GF-D8 (cell line): ENCODE data around the gene SHE.
"Not testable (repeated sequence)": the region's sequence is repeated elsewhere in the genome, so short reads cannot be mapped to it uniquely, and the experiment has no call there.

Experiments
- DNase-seq: peaks from one replicate; lab custom pipeline; 2025; lab: John Stamatoyannopoulos, UW

The SHE gene

DNA sequence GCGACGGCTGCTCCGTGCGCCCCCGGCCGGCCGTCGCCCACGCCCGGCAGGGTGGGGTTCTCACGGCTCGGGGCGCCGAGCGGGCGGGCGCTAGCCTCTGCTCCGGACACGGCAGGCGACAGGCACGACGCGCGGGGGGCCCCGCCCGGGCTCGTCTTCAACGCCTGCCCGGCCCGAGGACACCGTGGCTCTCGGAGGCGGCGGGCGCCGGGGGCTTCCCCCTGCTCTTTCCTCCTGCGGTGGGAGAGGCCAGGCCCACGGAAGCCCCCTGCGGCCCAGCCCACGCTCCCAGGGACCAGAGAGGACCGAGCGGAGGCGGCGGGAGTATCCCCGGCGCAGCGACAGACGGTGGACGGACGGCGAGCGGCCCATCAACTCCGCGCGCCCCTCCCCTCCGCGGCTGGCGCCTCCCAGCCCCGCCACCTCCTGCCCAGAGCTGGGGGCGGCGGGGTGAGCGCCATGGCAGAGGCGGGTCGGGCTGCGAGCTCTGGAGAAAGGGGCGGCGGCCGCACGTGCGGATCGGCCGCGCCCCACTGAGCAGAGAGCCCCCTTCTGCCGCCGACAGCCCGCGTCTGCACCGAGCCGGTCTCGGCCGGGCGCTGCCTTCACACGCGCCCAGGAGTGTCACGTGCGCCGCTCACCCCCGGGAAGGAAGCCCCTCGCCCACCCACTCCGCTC, at the start of gene SHE, which contains the start of gene TDRD10:
Gene SHE, minus strand, starts transcription at position 347 of the 678 bp plus-strand sequence. CDS start 386 bp downstream, outside the sequence.
Gene TDRD10, plus strand, starts transcription at position 154 of the 678 bp plus-strand sequence. CDS start 4,685 bp downstream, outside the sequence.
- DNase-seq: no peak

DNA sequence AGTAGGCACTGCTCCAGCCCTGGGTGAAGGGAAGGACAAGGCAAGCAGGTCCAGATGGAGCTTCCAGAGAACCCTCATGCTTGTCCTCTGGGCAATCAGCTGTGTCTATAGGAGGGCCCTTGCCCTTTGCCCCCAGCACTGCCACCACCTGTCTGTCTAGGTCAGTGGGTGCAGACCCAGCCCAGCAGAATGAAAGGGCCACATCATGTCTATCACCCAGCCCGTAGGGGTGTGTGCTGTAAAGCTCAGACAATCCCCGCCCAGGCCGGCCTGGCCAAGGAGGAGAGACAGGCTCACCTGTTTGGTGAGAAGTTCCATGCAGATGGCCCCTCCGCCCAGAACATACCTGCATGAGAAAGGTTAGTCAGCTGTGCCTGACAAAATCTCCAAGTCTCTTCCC, 49.3 kb upstream of the SHE start:
- no peak for DNase-seq

DNA sequence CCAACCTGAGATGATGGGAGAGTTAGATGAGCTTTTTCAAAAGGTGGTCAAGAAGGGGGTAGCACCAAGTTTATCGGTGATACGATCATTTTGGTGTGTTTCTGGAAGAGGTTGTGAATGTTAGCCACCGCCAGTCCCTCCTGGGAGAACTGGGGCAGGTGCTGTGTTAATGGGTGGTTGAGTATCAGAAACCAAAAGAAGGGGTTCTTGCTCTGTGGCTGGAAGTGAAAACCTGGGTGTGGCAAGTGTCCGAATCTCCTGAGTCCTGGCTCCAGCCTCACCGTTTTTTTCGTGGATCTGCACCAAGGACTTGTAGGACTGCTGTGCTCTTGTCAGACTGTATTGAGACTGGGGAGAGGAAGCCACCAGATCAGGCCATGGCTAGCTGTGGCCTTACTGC, 48.4 kb upstream of the SHE start:
- DNase-seq: no peak

DNA sequence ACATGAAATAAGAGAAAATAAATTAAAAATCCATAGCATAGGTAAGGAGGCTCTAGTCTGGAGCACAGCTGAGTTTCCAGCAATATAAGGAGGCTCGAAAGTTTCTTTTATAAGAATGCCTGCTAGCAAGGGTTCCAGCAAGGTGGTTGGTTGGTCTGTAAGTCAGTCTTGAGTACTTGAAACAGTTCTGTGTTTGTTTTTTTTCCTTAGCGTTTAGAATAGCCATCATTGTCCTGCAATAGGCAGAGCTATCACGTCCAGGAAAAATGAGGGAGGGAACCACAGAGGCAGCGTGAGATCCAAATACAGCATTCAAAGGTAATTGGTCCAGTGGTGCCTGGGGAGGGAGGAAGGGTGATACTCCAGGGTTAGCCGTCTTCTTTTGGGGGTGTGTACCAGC, 47.9 kb upstream of the SHE start:
- DNase-seq: no peak

DNA sequence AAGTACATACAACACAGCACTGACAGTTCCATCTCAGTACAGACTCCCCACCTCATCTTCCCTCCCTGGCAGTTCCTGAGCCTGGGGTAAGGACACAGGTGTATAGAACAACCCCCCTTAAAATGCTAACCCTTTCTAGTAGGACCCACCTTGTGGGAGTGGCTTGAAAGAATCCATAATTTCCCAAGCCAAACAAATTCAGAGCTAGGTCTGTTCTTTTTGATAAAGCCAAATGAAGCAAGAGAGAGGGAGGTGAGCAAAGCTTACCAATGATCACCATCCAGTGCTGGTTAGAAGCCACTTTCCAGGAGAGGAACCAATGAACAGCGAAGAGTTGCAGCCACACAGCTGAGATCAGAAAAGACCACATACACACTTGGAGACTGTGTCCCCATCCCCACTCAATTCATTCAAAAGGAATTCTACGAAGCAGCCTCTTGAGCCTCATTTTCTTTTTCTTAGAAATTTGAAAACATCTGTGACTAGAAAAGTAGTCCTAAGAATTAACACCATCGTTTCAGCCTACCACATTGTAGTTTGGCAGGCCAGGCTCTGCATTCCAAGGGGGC, 47.1 kb upstream of the SHE start:
- no peak for DNase-seq

DNA sequence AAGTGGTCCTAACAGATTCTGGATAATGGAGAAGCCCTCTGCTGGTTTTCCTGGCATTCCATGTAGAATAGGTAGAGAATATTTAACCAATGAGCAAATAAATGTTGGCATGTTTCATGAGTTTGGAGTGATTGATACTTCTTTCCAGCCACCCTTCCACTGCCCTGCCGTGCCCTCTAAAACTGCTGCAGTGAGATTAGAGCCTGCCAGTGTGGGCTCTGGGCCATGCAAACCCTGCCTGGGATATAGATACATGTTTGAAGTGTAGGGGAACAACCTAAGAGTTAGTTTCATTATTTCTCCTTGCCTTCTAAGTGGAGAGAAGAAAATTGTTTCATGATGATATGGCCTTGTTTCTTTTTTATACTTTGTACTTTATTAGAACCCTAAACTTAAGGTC, 45.8 kb upstream of the SHE start:
- DNase-seq: no peak

DNA sequence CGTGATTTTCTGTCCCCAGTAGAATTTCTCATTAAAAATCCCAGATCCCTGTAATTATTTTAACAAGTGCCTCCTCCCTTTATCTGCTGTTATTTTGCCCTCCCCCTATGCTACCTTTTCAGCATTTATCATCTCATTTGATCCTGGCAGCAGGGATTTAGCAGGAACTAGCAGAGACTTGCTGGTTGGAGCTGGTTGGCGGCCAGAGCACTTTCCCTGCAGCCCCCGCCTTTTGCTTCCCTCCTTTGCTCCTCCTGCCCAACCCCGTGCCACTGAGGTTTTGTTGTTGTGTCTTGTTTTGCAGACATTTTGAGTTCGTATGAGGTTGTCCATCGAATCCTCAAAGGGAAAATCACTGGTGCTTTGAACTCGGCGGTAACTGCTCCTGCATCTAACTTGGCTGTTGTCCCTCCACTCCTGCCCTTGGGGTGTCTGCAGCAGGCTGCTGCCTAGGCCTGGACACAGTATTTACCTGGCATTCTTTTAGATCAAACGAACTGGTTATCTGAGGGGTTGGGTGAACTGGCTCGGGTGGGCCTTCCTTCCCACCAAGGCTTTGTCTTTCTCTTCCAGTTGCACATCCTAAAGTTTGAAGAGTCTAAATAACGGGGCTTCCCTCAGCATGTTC, 45.0 kb upstream of the SHE start:
- no peak for DNase-seq

DNA sequence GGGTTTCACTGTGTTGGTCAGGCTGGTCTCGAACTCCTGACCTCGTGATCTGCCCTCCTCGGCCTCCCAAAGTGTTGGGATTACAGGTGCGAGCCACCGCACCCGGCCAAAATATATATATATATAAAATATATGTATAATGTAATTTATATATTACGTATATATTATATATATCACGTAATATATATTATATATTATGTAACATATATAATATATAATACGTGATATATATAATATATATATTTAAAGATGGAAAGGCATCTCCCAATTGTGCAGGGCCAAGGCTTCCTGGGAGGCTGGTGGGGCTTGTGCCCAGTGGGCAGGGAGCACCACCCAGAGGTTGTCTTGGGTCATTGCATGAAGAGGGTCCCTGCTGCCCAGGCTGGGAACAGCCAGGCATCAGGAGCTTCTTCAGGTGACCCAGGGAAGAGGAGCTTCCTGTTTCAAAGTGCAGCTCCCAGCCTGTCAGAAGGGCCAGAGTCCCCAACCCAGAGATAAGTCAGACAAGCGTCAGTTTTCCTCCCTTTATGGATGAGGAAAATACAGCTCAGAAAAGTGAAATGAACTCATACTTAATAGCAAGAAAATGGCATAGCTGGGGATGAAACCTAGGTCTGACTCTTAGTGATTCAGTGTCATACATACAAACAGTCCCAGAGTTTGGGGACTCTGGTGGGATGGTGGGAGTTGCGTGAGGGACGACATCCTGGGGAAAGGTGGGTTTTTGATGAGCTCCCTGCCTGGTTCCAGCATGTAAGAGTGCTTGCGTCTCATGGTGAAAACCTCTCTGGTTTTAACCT, 44.3 kb upstream of the SHE start:
- DNase-seq: peak; percentile 16

DNA sequence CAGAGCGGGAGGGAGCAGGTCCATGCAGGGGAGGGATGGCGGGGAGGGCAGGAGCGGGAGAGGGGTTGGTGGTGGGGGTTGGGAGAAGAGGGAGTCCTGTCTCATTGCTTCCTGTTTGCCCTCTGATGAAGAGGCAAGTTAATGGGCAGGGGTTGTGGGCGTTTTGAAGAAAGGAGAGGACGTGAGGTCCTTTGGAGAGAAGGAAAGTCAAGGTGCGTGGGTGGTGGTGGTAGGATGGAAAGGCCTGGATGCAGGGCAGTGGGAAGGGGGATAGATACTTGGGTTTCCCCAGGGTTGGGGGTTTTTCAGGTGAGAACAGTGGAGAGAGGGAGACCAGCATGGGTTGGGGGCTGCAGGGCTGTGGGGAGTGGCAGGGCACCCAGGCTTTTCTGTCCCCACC, 39.0 kb upstream of the SHE start:
- DNase-seq: no peak

DNA sequence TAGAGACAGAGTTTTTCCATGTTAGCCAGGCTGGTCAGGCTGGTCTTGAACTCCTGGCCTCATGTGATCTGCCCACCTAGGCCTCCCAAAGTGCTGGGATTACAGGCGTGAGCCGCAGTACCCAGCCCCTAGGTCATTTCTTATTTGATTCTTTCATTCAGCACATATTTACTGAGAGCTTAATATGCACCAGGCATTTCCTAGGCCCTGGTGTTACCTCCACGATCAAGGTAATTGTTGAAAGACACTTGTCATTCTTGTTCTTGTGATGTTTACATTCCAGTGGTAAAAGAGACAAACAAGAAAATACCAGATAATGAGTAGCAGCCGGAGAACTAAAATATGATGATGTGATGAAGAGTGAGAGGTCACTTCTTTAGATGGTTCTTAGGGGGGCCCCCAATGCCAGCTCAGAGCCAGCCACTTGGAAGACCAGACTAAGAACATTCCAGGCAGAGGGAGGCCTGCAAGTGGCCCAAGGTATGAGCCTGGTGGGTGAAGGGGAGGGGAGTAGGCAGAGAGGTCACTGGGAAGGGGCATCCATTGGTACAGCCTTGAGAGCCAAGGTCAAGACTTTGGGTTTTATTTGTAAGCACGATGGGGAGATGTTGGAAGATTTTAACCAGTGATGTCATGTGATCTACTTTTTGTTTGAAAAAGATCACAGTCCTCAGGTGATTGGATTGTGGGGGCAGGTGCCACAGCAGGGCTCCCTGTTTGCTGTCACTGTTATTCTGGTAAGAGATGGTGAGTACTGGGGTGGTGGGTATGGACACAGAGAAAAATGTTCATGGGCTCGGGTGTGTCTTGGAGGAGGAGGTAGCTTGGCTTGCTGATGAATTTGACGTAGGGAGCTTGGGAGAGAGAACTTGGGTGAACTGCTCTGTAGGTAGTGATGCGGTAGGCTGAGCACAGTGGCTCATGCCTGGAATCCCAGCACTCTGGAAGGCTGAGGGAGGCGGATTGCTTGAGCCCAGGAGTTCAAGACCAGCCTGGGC, 37.6 kb upstream of the SHE start:
- DNase-seq: no peak

DNA sequence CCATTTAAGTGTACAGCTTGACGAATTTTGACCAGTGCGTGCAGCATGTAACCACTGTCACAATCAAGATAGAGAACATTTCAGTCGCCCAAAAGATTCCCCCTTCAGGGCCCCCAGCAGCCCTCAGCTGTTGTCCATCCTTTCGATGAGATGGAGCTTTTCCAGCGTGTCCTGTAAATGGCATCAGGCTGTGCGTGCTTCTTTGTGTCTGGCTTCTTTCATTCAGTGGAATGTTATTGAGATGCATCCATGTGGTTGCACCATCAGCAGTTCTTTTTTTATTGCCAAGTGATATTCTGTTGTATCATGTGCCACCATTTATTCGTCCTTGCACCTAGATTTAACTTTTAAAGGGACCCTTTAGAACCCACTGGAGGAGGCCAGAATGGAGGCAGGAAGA, 34.4 kb upstream of the SHE start:
- no peak for DNase-seq

DNA sequence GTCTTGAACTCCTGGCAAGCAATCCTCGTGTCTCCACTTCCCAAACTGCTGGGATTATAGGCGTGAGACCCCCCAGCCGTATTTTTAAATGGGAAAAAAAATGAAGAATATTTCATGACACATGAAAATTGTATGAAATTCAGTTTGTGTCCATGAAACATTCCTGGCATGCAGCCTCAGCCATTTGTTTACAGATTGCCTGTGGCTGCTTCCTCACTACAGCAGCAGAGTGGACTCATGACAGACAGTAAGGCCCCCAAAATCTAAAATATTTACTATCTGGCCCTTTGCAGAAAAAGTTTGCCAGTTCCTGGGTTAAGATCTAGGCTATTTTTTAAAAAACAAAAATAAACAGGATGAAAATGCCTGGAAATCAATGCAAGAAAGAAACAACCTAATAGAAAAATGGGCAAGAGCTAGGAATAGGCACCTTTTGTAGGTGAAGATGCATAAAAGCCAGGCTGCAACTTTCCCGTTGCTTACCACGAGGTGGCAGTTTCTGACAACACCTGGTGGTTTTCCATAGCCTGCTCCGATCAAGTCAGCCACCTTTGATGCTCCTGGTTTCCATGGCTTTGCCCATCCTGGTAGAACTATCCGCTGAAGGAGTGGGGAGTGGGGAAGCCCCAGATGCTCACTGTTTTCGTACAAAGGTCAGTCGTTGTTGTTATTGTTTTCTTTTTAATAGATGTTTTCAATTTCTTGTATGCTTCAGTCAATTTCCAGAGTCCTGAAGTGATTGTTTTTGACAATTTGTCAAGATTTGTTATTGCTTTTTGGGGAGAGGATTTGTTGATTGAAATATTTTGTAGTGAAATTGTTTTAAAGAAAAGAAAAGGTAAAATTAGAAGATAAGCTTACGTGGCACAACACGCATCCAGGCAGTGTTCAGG, 32.0 kb upstream of the SHE start:
- no peak for DNase-seq

DNA sequence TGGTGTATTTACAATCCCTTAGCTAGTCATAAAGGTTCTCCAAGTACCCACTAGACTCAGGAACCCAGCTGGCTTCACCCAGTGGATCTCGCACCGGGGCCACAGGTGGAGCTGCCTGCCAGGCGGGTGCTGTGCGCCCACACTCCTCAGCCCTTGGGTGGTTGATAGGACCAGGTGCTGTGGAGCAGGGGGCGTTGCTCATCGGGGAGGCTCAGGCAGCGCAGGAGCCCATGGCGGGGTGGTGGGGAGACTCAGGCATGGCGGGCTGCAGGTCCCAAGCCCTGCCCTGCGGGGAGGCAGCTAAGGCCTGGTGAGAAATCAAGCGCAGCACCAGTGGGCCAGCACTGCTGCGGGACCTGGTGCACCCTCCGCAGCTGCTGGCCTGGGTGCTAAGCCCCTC, 29.7 kb upstream of the SHE start:
- not testable (repeated sequence) for DNase-seq

DNA sequence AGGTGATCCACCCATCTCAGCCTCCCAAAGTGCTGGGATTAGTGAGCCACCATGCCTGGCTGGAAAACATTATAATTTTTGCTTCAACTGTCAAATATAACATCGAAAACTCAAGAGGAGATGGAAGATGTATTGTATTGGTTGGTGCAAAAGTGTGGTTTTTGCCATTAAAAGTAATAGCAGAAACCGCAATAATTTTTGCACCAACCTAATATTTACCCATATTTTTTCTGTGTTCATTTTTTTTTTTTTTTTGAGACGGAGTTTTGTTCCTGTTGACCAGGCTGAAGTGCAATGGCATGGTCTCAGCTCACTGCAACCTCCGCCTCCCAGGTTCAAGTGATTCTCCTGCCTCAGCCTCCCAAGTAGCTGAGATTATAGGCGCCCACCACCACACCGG, 27.1 kb upstream of the SHE start:
- no peak for DNase-seq

DNA sequence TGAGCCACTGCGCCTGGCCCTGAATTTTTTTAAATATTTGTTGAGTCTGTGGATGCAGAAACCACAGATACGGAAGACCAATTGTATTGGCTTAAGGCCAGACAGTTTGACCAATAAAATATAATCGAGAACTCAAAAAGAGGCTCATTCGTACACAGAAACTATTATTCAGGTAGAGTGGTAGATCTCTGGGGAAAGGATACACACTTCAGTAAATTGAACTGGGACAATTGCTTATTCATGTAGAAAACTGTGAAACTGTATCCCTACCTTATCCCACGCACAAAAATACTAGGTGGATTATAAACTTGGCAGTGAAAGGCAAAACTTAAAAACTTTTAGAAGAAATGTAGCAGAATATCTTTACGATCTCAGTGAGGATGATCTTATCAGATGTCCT, 25.0 kb upstream of the SHE start:
- DNase-seq: no peak

DNA sequence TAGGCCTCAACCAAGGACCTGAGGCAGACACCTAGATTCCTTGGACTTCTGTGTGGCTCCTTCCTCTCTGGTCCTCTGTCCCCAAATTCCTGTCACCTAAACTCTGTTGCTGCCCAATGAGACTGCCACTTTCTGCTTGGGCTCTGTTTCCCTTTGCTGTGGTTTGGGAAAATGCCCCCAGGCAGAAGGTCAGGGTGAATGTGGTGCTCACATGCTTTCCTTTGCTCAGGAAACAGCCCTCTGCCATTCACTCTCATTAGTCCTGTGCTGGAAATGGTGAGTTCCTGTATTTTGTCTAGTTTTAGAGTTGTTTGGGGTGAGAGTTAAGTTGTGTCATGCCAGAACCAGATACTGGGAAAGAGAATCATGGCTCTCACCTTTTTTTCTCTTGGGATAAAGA, 22.7 kb upstream of the SHE start:
- no peak for DNase-seq

DNA sequence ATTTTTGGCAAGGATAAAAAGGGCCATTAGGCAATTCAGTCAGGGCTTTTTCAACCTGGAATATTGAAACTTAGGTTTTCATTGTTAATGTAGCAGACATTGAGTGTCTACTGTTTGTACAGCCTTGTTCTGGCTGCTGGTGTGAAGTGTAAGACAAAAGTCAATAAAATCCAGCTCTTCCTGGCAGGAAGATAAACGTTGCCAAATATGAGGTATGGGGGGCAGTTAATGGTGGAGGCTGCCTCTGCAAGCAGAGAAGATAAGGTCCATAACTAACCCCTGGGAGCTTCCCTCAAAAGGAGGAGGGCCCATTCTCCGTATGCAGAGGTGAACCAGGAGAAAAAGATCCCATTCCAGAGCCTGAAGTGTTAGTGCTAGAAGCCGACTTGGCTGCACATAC, 19.5 kb upstream of the SHE start:
- DNase-seq: no peak

DNA sequence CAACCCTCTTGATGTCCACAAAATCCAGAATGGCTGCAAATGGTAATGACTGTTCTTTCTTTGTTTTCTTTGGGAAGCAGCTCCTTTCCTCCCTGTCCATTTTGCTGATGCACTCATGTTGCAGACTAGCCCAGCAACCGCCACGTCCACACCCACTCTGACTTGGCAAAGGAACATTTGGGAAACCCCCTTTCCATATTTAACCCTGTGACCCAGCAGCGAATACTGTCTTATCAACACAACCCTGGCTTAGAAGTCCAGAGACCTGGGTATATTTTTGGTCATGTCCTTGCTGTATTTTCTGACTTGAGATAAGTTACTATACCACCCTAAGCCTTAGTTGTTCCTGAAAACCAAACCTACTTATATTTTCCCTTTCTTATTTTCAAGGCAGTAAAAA, 18.1 kb upstream of the SHE start:
- no peak for DNase-seq

DNA sequence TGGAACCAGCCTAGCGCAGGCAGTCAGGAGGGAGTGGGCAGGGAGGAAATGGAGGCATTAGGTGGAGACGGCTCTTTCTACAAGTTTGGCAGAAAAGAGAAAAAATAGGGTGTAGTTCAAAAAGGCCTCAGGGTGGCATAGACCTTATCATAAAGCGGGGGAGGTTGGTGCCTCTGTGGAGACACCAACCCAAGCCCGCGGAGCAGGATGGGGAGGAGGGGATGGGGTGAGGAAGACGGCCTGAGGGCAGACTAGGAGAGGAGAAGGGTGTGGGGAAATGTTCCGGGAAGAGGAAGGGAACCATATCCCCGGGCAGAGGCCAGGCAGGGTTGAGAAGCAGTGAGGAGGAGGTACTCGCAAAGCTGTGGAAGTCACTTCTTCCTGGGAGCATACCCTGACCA, 17.4 kb upstream of the SHE start:
- no peak for DNase-seq

DNA sequence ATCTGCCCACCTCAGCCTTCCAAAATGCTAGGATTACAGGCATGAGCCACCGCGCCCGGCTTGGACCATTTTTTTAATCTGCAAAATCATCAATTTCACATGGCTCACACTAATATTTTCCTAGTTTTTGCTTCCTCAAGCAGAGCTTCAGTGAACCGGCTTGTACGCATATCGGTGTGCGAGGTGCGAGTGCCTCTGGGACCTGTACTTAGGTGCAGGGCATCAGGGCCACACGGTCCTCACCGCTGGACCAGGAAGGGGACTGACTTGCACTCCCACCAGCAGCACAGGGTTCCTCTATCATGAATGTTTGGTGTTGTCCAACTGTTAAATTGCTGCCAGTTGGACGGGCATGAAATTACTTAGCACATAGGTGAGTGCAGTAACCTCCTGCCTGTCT, 15.4 kb upstream of the SHE start:
- DNase-seq: no peak
